Astrocyte of the spinal cord (primary cell): Measurements from ENCODE around the gene DHDH.

Source experiments
- DNase-seq: peaks from one replicate; pipeline ENCODE4 v3.0.0; 2011; ENCODE audit warnings: low read depth, low spot score
- H3K4me3 ChIP-seq: 2 replicates; pipeline ENCODE4 v1.5.1; 2011; ENCODE audit warnings: low read depth, mild to moderate bottlenecking, low read length, moderate library complexity
- CTCF ChIP-seq: IDR thresholded peaks from 2 replicates; pipeline ENCODE4 v1.5.1; 2012; ENCODE audit warnings: low read depth, mild to moderate bottlenecking, low read length, inconsistent platforms
- in situ Hi-C: cut with HindIII; loops from 2 replicates; pipeline ENCODE4 v1.10.0; 2017; ENCODE audit warnings: low sequenced_read_pairs

The DHDH gene

GRCh38 chr19:48943081-48943480, 9.6 kb downstream of the DHDH start:
- no peak for DNase-seq
- H3K4me3 ChIP-seq, result no peak overlapping the region
- TF ChIP-seq CTCF, result no peak
- in situ Hi-C loops, result no loop called here

- DNase-seq, result no peak
- no peak for TF ChIP-seq CTCF
- in situ Hi-C loops, result no loop called here
- H3K4me3 ChIP-seq, result no peak overlapping the region
Measured at GRCh38 chr19:48945415-48945814, 11.9 kb downstream of the DHDH start.

- no peak overlapping the region for H3K4me3 ChIP-seq
- no peak for DNase-seq
- in situ Hi-C loops, result no loop called here
- no peak for TF ChIP-seq CTCF
Measured at GRCh38 chr19:48945817-48946216, 12.3 kb downstream of the DHDH start.

GRCh38 chr19:48946463-48947257, 13.2 kb downstream of the DHDH start:
- in situ Hi-C loops, result no loop called here
- TF ChIP-seq CTCF, result no peak

GRCh38 chr19:48947258-48947542, 13.7 kb downstream of the DHDH start:
- no peak for TF ChIP-seq CTCF
- no peak for DNase-seq
- H3K4me3 ChIP-seq, result no peak overlapping the region
- in situ Hi-C loops, result no loop called here

More at GRCh38 chr19:48946463-48947257, 13.2 kb downstream of the DHDH start:
- no peak for DNase-seq
- H3K4me3 ChIP-seq, result no peak overlapping the region

GRCh38 chr19:48950159-48950558, 16.7 kb downstream of the DHDH start:
- H3K4me3 ChIP-seq, result no peak overlapping the region
- in situ Hi-C loops, result no loop called here

More at GRCh38 chr19:48950159-48950558, 16.7 kb downstream of the DHDH start:
- TF ChIP-seq CTCF, result no peak
- DNase-seq, result no peak
